B cell (primary cell): ENCODE measurements around the gene SGPP2. TPM values are rescaled to one million over a fixed set of nuclear protein-coding genes. Genes with fewer than 3 reads are reported as not detected.
A peak's percentile ranks its signal among the peaks of the same experiment; 100 is the strongest.

Experiments
- ATAC-seq: fragments of 200-7000 bp; cut with Tn5 transposase; one replicate; pipeline ENCODE4 v1.10.0; 2021; ENCODE audit warnings: low read depth, mild to moderate bottlenecking, moderate number of reproducible peaks, moderate library complexity
- CTCF ChIA-PET: fragments of 350-600 bp; sonication (Branson Sonifier 250); formaldehyde crosslinking; loops from one replicate; lab custom pipeline; 2021; ENCODE audit warnings: antibody characterized with exemption, inconsistent platforms; lab: Charles Lee
- POLR2A ChIA-PET: fragments of 350-600 bp; sonication (Branson Sonifier 250); formaldehyde crosslinking; loops from one replicate; lab custom pipeline; 2021; ENCODE audit warnings: antibody characterized with exemption; lab: Charles Lee
- DNase-seq: peaks from one replicate; pipeline ENCODE4 v3.0.0; 2013
- H2AFZ ChIP-seq: 2 replicates; pipeline ENCODE4 v1.6.1; 2012; ENCODE audit warnings: mild to moderate bottlenecking, low read depth, low read length; ENCODE audit not compliant: insufficient read depth, poor library complexity, severe bottlenecking
- H3K27ac ChIP-seq, 2 donors: 1 replicate in 1 of 2; 2 replicates in 1 of 2; pipeline ENCODE4 v1.5.1; 2012 to 2013; ENCODE audit warnings: low read length in 2 of 2, mild to moderate bottlenecking in 2 of 2, moderate library complexity in 1 of 2
- H3K27me3 ChIP-seq, 4 experiments: fragments of 200-600 bp in 1 of 4; sonication (generic) in 1 of 4; replicated peaks in 1 of 4; 1 replicate in 2 of 4; 2 replicates in 2 of 4; pipeline versions ENCODE4 v1.6.1 to v1.7.0; 2013 to 2016; ENCODE audit warnings: low read length in 3 of 4, mild to moderate bottlenecking in 2 of 4, mixed read lengths in 1 of 4, moderate library complexity in 1 of 4; ENCODE audit not compliant: insufficient read depth in 4 of 4, control insufficient read depth in 3 of 4; ENCODE audit errors: control extremely low read depth in 1 of 4
- H3K36me3 ChIP-seq, 2 experiments: replicated peaks in 1 of 2; 1 replicate in 1 of 2; 2 replicates in 1 of 2; pipeline versions ENCODE4 v1.6.1 to v1.7.1; 2013; ENCODE audit warnings: low read length in 1 of 2; ENCODE audit not compliant: insufficient read depth in 2 of 2, control insufficient read depth in 1 of 2; ENCODE audit errors: control extremely low read depth in 1 of 2, extremely low read depth in 1 of 2
- H3K4me1 ChIP-seq, 2 donors: fragments of 200-600 bp in 1 of 2; sonication (generic) in 1 of 2; 1 replicate in 1 of 2; 2 replicates in 1 of 2; pipeline versions ENCODE4 v1.5.1 to v1.6.1; 2013 to 2017; ENCODE audit warnings: low read length in 2 of 2; ENCODE audit not compliant: control insufficient read depth in 2 of 2, insufficient read depth in 2 of 2
- H3K4me2 ChIP-seq: replicated peaks from 2 replicates; pipeline ENCODE3; 2012; ENCODE audit warnings: mild to moderate bottlenecking, low read depth, low read length; ENCODE audit not compliant: poor library complexity, severe bottlenecking
- H3K4me3 ChIP-seq, 5 experiments: fragments of 200-600 bp in 1 of 5; sonication (generic) in 1 of 5; 1 replicate in 3 of 5; 2 replicates in 2 of 5; pipeline versions ENCODE4 v1.5.1 to v1.7.0; 2011 to 2016; ENCODE audit warnings: low read length in 4 of 5, mild to moderate bottlenecking in 4 of 5, low read depth in 2 of 5, control low read depth in 1 of 5, moderate library complexity in 1 of 5; ENCODE audit not compliant: insufficient read depth in 1 of 5; ENCODE audit errors: control extremely low read depth in 1 of 5, extremely low read depth in 1 of 5
- H3K79me2 ChIP-seq: fragments of 200-600 bp; sonication (generic); one replicate; pipeline ENCODE4 v1.6.0; 2016; ENCODE audit warnings: low read length; ENCODE audit not compliant: control insufficient read depth, insufficient read depth
- H3K9ac ChIP-seq: fragments of 200-600 bp; sonication (generic); 2 replicates; pipeline ENCODE4 v1.6.1; 2017; ENCODE audit warnings: mild to moderate bottlenecking, low read length, moderate library complexity
- H3K9me3 ChIP-seq, 3 donors: one replicate each; pipeline versions ENCODE4 v1.6.1 to v1.7.1; 2013; ENCODE audit warnings: low read length in 2 of 3; ENCODE audit not compliant: control insufficient read depth in 2 of 3, insufficient read depth in 1 of 3; ENCODE audit errors: control extremely low read depth in 1 of 3
- H4K20me1 ChIP-seq: 2 replicates; pipeline ENCODE4 v1.6.0; 2012; ENCODE audit warnings: mild to moderate bottlenecking, low read length; ENCODE audit not compliant: insufficient read depth, control insufficient read depth, poor library complexity, severe bottlenecking
- H3K27ac Mint-ChIP-seq: one replicate; pipeline ENCODE4 v1.8.0; 2021; ENCODE audit warnings: mixed read lengths
- H3K27me3 Mint-ChIP-seq: one replicate; pipeline ENCODE4 v1.8.0; 2021; ENCODE audit warnings: mixed read lengths
- H3K4me1 Mint-ChIP-seq: one replicate; pipeline ENCODE4 v1.8.0; 2021; ENCODE audit warnings: mixed read lengths
- H3K4me3 Mint-ChIP-seq: one replicate; pipeline ENCODE4 v1.8.0; 2021; ENCODE audit warnings: mixed read lengths
- H3K9me3 Mint-ChIP-seq: one replicate; pipeline ENCODE4 v1.8.0; 2022; ENCODE audit warnings: mixed read lengths; ENCODE audit not compliant: insufficient read depth
- EZH2 ChIP-seq: IDR thresholded peaks from 2 replicates; pipeline ENCODE4 v1.6.1; 2012; ENCODE audit warnings: borderline replicate concordance, low read depth, mild to moderate bottlenecking, moderate library complexity, low read length; ENCODE audit not compliant: insufficient read depth, poor library complexity, severe bottlenecking
- WGBS: methylation state at CpG from one replicate; pipeline ENCODE4 v1.1.5; 2013; ENCODE audit warnings: missing lambda C conversion rate; ENCODE audit not compliant: insufficient coverage; 5-methylcytosine and 5-hydroxymethylcytosine counted together
- intact Hi-C: fragments of 100-400 bp; cut with micrococcal nuclease; formaldehyde crosslinking; loops from one replicate; pipeline ENCODE4 v1.10.0; 2022
- polyA plus RNA-seq: library from polyadenylated mRNA; depleted of rRNA; stranded (reverse); fragments of >200 nt; gene quantifications from 2 replicates; pipeline ENCODE4 v1.2.3, GENCODE V29; 2012
- total RNA-seq, 2 donors: library from RNA; stranded (reverse); fragments of 120-200 nt in 1 of 2; gene quantifications; 1 replicate in 1 of 2; 2 replicates in 1 of 2; pipeline versions ENCODE4 v1.2.3 to v1.2.4, GENCODE V29; 2013 to 2022
- TF ChIP-seq, protein P1 (sequence below): fragments of 200-600 bp; IDR thresholded peaks from one replicate; pipeline ENCODE4 v1.8.0; 2022; ENCODE audit warnings: antibody characterized with exemption, mild to moderate bottlenecking

The SGPP2 gene
- total and polyA plus RNA-seq, 2 donors (not counting 1 experiment from before 2014, with no cell fraction given): 1.5 to 7.7 TPM

DNA sequence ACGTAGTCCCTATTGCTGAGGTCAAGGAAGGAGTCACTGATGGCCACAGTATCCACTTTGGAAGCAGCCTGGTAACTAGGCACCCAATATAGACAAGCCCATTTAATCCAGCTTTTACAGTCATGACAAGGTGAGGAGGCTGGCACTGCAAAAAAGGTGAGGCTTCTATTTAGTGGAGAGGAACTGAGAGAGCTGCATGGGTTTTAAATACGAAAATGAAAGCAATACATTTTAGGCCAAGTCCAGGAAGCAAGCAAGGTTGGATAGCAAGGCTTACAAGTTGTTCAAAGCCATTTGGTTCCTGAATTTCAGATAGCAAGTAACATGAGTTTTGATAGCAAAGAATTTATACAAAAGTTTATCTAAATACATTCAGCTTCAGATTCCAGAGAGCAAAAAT is 80.4 kb downstream of the SGPP2 start:
- H3K4me1 ChIP-seq: peaks cover 3 to 5% of the 10 kb centered on the region in 2 donors
- peak overlapping the region; percentile 11 for H3K4me2 ChIP-seq
- ChIA-PET CTCF (no interaction called here), POLR2A (no interaction called here)
- H3K9me3 Mint-ChIP-seq: no peaks in the 10 kb centered on the region
- TF ChIP-seq, protein P1, sequence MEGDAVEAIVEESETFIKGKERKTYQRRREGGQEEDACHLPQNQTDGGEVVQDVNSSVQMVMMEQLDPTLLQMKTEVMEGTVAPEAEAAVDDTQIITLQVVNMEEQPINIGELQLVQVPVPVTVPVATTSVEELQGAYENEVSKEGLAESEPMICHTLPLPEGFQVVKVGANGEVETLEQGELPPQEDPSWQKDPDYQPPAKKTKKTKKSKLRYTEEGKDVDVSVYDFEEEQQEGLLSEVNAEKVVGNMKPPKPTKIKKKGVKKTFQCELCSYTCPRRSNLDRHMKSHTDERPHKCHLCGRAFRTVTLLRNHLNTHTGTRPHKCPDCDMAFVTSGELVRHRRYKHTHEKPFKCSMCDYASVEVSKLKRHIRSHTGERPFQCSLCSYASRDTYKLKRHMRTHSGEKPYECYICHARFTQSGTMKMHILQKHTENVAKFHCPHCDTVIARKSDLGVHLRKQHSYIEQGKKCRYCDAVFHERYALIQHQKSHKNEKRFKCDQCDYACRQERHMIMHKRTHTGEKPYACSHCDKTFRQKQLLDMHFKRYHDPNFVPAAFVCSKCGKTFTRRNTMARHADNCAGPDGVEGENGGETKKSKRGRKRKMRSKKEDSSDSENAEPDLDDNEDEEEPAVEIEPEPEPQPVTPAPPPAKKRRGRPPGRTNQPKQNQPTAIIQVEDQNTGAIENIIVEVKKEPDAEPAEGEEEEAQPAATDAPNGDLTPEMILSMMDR: no peak
- TF ChIP-seq EZH2: no peak
- H3K4me3 Mint-ChIP-seq: no peak overlapping the region
- no peak overlapping the region for H3K27ac Mint-ChIP-seq
- H3K9me3 ChIP-seq: no peaks in the 10 kb centered on the region
- H3K27ac ChIP-seq: no peak overlapping the region
- intact Hi-C loops: no loop called here
- no peak overlapping the region for H3K4me3 ChIP-seq
- no peaks in the 10 kb centered on the region for H4K20me1 ChIP-seq
- WGBS: 50% methylated on average over 2 of the region's 2 CpGs
- no peak for ATAC-seq
- H3K27me3 Mint-ChIP-seq: no peaks in the 10 kb centered on the region
- H2AFZ ChIP-seq: peak overlapping the region; percentile 16
- H3K36me3 ChIP-seq: no peaks in the 10 kb centered on the region
- no peaks in the 10 kb centered on the region for H3K27me3 ChIP-seq
- H3K4me1 Mint-ChIP-seq: peaks cover 12% of the 10 kb centered on the region
- H3K79me2 ChIP-seq: no peaks in the 10 kb centered on the region
- H3K9ac ChIP-seq: no peak overlapping the region
- peak; percentile 8 for DNase-seq

DNA sequence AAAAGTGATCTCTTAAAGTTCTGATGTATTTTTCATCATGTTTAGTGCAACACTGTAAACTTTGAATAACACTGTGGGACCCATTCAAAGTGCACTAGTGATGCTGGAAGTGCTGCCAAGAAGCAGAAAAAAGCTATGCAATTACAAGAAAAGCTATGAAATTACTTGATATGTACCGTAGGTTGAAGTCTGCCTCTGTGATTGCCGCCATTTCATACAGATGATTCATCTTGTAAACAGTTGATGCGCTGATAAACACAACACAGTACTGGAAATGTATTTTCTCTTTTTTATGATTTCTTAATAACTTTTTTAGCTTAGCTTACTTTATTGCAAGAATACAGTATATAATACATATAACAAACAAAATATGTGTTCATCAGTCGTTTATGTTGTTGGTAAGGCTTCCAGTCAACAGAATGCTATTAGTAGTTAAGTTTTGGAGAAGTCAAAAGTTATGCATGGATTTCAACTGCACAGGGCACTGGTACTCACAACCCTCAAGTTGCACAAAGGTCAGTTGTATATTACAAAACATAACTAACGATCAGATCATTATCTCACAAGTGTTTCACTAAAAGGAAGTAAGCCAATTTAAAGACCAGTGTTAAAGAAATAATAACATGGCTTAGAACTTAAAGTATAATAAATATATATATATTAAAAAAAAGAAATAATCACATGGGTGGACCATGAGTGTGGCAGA is 82.0 kb downstream of the SGPP2 start:
- H3K9me3 Mint-ChIP-seq: no peaks in the 10 kb centered on the region
- no peak overlapping the region for H3K4me3 Mint-ChIP-seq
- Histone ChIP-seq H3K4me3 (no peak overlapping the region), H3K4me1 (peaks cover 3 to 5% of the 10 kb centered on the region in 2 donors), H2AFZ (no peak overlapping the region), H3K36me3 (no peaks in the 10 kb centered on the region), H3K79me2 (no peaks in the 10 kb centered on the region), H3K4me2 (no peak overlapping the region), H3K27ac (no peak overlapping the region), H3K27me3 (no peaks in the 10 kb centered on the region), H3K9ac (no peak overlapping the region), H3K9me3 (no peaks in the 10 kb centered on the region), H4K20me1 (no peaks in the 10 kb centered on the region)
- POLR2A ChIA-PET: no interaction called here
- no peak for TF ChIP-seq EZH2
- TF ChIP-seq, protein P1: no peak
- no peaks in the 10 kb centered on the region for H3K27me3 Mint-ChIP-seq
- DNase-seq (no peak), ATAC-seq (no peak)
- H3K27ac Mint-ChIP-seq: no peak overlapping the region
- H3K4me1 Mint-ChIP-seq: peaks cover 12% of the 10 kb centered on the region
- CTCF ChIA-PET: no interaction called here
- intact Hi-C loops: no loop called here
- WGBS: no CpG with 5 or more reads among the region's 5 CpGs
